Effector memory CD4-positive, alpha-beta T cell (primary cell): Measurements from ENCODE around the gene TNFRSF8.

Source experiments
- DNase-seq, 3 donors: peaks; one replicate each; pipeline ENCODE4 v3.0.0-alpha.2; 2020
- H3K27ac ChIP-seq: 2 replicates; pipeline ENCODE4 v1.7.0; 2013; ENCODE audit warnings: mild to moderate bottlenecking, low read length, moderate library complexity; ENCODE audit not compliant: insufficient read depth, poor library complexity, severe bottlenecking
- H3K27me3 ChIP-seq: replicated peaks from 2 replicates; pipeline ENCODE4 v1.7.0; 2013; ENCODE audit warnings: mild to moderate bottlenecking, low read length; ENCODE audit not compliant: insufficient read depth, control insufficient read depth, poor library complexity, severe bottlenecking
- H3K36me3 ChIP-seq: 2 replicates; pipeline ENCODE4 v1.7.0; 2013; ENCODE audit warnings: mild to moderate bottlenecking, low read length, moderate library complexity; ENCODE audit not compliant: control insufficient read depth, insufficient read depth
- H3K4me1 ChIP-seq: 2 replicates; pipeline ENCODE4 v1.7.0; 2013; ENCODE audit warnings: low read length, mild to moderate bottlenecking; ENCODE audit not compliant: control insufficient read depth, insufficient read depth, poor library complexity, severe bottlenecking
- H3K4me3 ChIP-seq: 2 replicates; pipeline ENCODE4 v1.7.0; 2013; ENCODE audit warnings: low read length, low read depth, mild to moderate bottlenecking; ENCODE audit not compliant: insufficient read depth, poor library complexity, severe bottlenecking
- H3K9me3 ChIP-seq: 2 replicates; pipeline ENCODE4 v1.7.0; 2013; ENCODE audit warnings: mild to moderate bottlenecking, low read length, moderate library complexity; ENCODE audit not compliant: control insufficient read depth

Gene TNFRSF8

DNA sequence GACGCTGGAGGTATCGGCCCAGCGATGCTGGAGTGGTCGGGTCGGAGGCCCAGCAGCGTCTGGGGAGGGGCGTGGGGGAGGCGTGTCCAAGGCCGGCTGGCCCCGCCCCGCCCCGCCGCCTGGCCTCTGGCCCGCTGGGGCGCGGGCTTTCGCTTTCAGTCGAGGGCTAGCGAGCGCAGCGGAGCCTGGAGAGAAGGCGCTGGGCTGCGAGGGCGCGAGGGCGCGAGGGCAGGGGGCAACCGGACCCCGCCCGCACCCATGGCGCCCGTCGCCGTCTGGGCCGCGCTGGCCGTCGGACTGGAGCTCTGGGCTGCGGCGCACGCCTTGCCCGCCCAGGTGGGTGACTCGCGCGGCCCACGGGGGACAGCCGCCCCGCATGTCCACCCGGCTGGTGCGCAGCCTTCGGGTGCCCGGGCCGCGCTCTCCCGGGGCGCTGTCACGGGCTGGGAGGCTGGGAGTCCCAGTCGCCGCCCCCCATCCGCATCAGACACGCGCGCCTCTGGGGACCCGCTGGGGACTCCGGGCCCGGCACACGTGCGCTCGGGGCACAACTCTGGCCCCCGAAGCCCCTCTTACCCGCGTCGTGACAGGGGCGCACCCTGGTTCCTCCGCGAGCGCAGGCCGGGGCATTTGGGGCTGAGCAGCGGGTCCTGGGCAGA, 103.9 kb downstream of the TNFRSF8 start, which contains the start of gene TNFRSF1B:
Gene TNFRSF1B (plus strand): TSS at position 158 of the 659 bp plus-strand sequence. CDS start 101 bp downstream, at position 259.
- DNase-seq: peak; percentile 46 to 67 (median 47)
- H3K4me1 ChIP-seq: peaks cover 53% of the 10 kb centered on the region
- H3K27ac ChIP-seq: peak within 1 kb of the TSS; percentile 88

DNA sequence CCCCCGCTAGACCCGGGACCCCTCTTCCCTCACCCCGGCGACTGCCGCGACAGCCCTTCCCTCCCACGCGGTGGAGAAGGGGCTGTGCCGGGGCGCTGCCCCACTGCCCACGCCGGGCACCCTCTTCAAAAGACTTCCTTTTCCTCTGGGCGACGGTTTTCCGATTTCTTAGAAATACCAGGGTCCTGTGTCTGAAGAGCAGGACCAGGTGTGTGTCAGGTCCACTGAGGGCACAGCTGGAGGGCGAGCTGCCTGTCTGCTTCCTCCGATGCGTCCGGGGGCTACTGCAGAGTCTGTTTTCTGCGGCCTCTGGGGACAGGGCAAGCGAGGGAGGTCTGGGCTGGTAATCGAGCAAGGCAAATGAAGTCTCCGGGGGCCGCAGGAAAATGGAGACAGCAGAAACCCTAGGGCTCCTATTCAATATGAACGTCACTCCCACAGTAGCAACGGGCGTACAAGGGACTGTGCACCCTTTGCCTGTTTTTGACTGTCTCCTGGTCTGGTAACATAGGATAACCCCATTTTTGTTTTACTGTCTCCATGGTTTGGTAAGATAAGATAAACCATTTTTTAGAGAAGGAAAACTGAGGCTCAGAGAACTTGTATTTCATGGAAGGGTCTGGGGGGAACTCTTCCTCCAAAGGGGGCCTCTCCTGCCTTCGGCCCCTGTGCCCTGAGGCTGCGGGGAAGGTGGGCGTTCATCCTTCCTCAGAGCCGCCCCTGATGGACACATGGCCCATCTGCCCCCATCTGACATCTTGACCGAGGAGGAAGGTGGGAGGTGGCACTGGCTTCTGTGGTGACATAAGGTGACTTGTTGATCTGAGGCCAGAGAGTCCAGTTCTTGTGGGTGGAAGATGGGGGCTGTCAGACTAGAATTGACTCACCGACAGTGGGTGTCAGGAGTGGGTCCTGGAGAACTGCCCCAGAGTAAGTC, 104.7 kb downstream of the TNFRSF8 start:
- H3K36me3 ChIP-seq: no peaks in the 10 kb centered on the region
- H3K4me1 ChIP-seq: peaks cover 53% of the 10 kb centered on the region
- no peaks in the 10 kb centered on the region for H3K27me3 ChIP-seq
- no peaks in the 10 kb centered on the region for H3K9me3 ChIP-seq
- H3K4me3 ChIP-seq: peak overlapping the region; percentile 86
- no peak for DNase-seq
- peak overlapping the region; percentile 88 for H3K27ac ChIP-seq

More for the DNA sequence above, 103.9 kb downstream of the TNFRSF8 start, which contains the start of gene TNFRSF1B:
- Histone ChIP-seq H3K4me3 (peak within 1 kb of the TSS; percentile 86), H3K27me3 (no peaks in the 10 kb centered on the region), H3K9me3 (no peaks in the 10 kb centered on the region), H3K36me3 (no peaks in the 10 kb centered on the region)

DNA sequence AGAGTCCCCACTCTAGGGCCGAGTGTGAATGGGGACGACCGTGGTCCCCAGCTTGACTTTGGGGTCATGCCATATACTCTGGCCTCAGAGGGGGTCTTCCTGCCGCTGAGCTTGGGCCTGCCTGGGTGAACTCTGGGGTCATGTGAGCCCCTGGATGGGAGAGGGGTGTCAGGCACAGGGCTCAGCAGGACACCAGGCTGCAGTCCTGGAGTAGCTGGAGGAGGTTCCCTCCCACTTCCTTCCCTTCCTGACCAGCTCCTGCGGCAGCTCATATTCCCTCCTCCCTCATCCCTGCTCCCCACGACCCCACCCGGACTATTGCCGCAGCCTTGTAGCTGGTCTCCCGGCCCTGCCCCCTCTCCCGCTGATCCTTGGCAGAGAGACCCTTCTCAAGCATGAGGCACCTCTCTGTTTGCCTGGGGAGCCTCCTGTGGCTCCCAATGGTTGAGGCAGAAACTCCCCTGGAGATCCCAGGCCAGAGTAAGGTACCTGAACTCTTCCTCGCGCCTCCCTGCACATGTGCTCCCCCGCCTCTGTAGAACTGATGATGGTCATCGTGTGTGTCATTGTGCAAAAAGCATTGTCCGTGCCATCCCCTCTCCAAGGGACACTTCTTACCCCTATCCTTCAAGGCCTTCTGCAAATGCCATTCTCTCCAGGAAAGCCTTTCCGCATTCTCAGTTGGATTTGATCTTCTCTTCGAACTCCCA, 105.5 kb downstream of the TNFRSF8 start:
- Histone ChIP-seq H3K4me1 (peaks cover 53% of the 10 kb centered on the region), H3K36me3 (no peaks in the 10 kb centered on the region), H3K9me3 (no peaks in the 10 kb centered on the region), H3K27me3 (no peaks in the 10 kb centered on the region), H3K27ac (peak overlapping the region; percentile 88), H3K4me3 (peak overlapping the region; percentile 86)
- DNase-seq: no peak

DNA sequence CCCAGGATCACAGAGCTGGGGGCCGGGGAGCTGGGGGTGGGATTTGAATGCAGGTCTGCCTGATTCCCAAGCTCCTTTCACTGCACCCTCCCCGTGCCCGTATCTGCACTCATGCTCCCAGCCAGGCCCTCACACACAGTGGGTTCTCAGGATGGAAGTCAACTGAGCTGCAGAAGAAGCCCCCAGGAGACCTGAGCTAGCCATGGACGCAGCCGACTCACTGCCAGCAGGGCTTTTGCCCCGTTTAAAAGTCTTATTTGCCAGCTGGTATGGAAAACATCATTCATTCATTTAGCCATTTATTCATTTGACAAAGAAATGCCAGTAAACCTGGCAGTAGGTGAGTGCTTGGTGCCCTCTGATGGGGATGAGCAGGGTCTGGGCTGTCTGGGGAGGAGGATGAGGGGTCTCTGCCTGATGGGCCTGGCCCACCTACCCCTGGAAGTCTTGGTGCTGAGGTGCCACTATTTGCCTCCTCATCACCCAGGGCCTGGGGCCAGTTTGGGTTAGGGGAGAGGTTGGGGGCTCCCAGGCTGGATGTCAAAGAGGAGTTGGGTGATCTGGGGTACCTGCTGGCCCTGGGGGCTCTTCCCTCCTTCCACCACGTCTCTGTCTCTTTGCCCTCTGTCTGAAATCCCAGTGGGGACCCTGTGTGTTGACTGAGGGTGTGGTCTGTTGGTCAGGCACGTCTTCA, 106.5 kb downstream of the TNFRSF8 start:
- H3K27ac ChIP-seq: peak overlapping the region; percentile 88
- no peaks in the 10 kb centered on the region for H3K27me3 ChIP-seq
- DNase-seq: no peak
- H3K36me3 ChIP-seq: no peaks in the 10 kb centered on the region
- H3K4me1 ChIP-seq: peaks cover 56% of the 10 kb centered on the region
- H3K9me3 ChIP-seq: no peaks in the 10 kb centered on the region
- H3K4me3 ChIP-seq: peak overlapping the region; percentile 86

DNA sequence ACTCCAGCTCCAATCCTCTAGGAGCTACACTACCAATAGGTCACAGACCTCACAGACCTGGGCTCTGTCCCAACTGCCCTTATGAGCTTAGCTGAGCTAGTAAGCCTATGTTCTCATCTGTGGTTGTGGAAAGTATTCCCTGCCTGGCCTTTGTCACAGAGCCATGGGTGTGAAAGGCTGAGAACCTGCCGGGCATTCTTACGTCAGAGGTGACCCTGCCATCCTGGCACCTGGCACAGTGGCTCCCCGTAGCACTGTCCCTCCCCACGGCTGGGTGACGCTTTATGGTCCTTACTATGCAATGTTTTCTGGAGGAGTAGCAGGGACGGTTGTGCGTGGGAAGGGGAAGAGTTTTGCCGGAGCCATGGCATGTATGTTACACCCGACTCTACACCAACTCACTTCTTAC, 107.2 kb downstream of the TNFRSF8 start:
- H3K4me1 ChIP-seq: peaks cover 62% of the 10 kb centered on the region
- H3K27ac ChIP-seq: peak overlapping the region; percentile 88
- H3K36me3 ChIP-seq: no peaks in the 10 kb centered on the region
- no peaks in the 10 kb centered on the region for H3K27me3 ChIP-seq
- H3K9me3 ChIP-seq: no peaks in the 10 kb centered on the region
- no peak for DNase-seq
- no peak overlapping the region for H3K4me3 ChIP-seq

DNA sequence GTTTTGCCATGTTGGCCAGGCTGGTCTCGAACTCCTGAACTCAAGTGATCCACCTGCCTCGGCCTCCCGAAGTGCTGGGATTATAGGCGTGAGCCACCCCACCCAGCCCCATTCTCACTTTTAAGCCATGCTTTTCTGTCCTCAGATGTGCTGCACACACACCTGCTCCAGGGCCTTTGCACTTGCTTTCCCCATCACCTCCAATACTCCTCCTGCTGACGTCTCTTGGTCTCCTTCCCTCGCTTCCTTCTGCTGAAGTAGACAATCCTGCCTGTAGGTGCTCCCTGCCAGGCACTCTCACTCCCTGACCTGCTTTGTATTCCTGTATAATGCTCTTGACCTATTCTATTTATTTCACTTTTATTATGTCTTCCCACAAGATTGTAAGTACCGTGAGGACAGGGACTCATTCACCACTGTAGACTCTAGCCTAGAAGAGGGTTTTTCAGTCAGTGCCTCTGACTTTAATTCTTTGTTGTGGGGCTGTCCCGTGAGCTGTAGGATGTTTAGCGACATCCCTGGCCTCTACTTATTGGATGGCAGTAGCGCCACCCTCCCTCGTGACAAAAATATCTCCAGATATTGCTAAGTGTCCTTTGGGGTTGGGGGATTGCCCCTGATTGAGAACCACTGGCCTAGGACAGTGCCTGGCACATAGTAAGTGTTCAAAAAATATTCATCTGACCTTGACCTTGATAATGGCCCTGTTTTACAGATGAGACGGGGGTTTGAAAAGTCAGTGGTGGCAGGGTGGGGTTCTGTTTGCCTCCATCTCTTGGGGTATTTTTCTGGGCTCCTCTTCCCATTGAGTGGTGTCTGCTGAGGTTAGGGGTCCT, 108.3 kb downstream of the TNFRSF8 start:
- DNase-seq: peak; percentile 40 to 47 (median 43)
- peaks cover 74% of the 10 kb centered on the region for H3K4me1 ChIP-seq
- H3K27me3 ChIP-seq: no peaks in the 10 kb centered on the region
- H3K36me3 ChIP-seq: no peaks in the 10 kb centered on the region
- no peaks in the 10 kb centered on the region for H3K9me3 ChIP-seq
- no peak overlapping the region for H3K4me3 ChIP-seq
- H3K27ac ChIP-seq: peak overlapping the region; percentile 88

DNA sequence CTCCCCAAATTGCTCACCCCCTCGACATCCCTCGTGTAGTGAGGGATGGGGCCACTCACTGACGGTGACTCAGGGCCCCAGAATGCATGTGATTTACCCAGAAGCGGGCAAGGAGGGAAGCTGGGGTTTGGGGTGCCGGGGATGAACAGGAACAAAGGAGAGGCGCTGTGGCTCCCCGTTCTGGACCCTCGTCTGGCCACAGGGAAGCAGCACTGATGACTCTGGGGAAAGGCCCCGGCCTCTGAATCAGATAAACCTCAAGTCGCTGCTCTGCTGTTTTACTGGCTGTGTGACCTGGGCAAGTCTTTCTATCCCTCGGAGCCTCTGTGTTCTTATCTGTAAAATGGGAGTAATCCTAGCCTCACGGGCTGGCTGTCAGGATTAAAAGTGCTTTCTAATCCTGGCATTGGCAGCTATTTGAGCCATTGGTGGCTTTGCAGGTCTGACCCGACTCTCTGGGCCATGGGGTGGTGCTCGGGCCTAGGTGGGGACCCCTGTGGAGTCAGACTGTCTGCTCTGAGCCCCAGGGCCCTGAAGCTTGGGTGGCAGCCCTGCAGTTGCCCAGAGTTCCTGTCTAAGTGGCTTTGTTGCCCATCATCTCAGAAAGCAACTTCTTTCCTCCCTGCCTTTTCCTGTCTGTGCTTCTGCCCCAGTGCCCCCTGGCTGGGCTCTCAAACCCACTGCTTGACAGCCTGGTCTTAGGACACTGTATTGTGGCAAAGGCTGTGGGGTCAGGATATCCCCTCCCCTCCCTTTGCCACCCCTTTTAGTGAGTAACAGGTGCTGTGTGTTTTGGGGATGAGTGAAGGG, 109.1 kb downstream of the TNFRSF8 start:
- no peaks in the 10 kb centered on the region for H3K9me3 ChIP-seq
- H3K4me1 ChIP-seq: peaks cover 77% of the 10 kb centered on the region
- no peaks in the 10 kb centered on the region for H3K27me3 ChIP-seq
- DNase-seq: peak; percentile 59 to 77 (median 71)
- peak overlapping the region; percentile 88 for H3K27ac ChIP-seq
- no peak overlapping the region for H3K4me3 ChIP-seq
- H3K36me3 ChIP-seq: no peaks in the 10 kb centered on the region

DNA sequence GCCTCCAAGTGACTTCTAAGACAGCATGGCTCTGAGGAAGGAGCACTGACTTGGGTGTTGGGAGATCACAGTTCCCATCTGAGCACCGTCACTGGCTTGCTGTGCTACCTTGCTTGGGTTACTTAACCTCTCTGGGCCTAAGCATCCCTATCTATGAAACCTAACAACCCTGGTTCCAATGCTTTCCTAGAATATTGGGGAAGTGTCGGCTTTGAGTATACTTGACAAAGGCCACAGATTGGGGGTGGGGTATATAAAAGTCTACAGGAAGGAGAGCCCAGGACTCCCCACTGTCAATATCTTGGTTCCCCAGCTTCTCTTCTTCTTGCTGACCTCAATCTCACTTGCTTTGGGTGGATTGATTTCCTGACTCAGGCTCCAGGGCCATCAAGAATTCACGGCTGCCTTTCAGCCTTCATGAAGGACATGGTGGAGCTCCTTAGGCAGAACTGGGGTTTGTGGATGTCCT, 110.0 kb downstream of the TNFRSF8 start:
- Histone ChIP-seq H3K27me3 (no peaks in the 10 kb centered on the region), H3K27ac (peak overlapping the region; percentile 88), H3K4me1 (peaks cover 84% of the 10 kb centered on the region), H3K9me3 (no peaks in the 10 kb centered on the region), H3K4me3 (no peak overlapping the region), H3K36me3 (no peaks in the 10 kb centered on the region)
- no peak for DNase-seq
